Endothelial cell of umbilical vein (primary cell): ENCODE results near the gene ERBB4. TPM values are rescaled to one million over a fixed set of nuclear protein-coding genes. Genes with fewer than 3 reads are reported as not detected.

ENCODE experiments used
- BruUV-seq: library from RNA; stranded (reverse); fragments of 400-500 nt; replicated peaks from 2 replicates; lab custom pipeline; 2021; lab: Mats Ljungman, UMichigan
- CTCF ChIA-PET: fragments of 300-600, 350-600 bp; sonication (Branson Sonifier 250); formaldehyde crosslinking; loops from one replicate; lab custom pipeline; 2021; ENCODE audit warnings: antibody characterized with exemption, inconsistent platforms; lab: Charles Lee
- POLR2A ChIA-PET: fragments of 300-600, 350-600 bp; sonication (Branson Sonifier 250); formaldehyde crosslinking; loops from one replicate; lab custom pipeline; 2021; ENCODE audit warnings: antibody characterized with exemption, inconsistent platforms; lab: Charles Lee
- DNase-seq: peaks from one replicate; pipeline ENCODE4 v3.0.0-alpha.2; 2011; ENCODE audit warnings: low read depth, low spot score
- FAIRE-seq: peaks from 2 replicates; lab custom pipeline; 2011; peaks lifted over from hg19 to GRCh38; lab: Jason Lieb, UNC
- H2AFZ ChIP-seq: 2 replicates; pipeline ENCODE4 v1.6.0; 2012; ENCODE audit warnings: low read depth, low read length, control low read depth, inconsistent platforms
- H3K27ac ChIP-seq: 2 replicates; pipeline ENCODE4 v1.5.1; 2011; ENCODE audit warnings: low read depth, mild to moderate bottlenecking, control low read depth, low read length, moderate library complexity; ENCODE audit not compliant: insufficient read depth
- H3K27me3 ChIP-seq, 2 experiments: 2 replicates each; pipeline versions ENCODE4 v1.6.0 to v1.6.1; 2011; ENCODE audit warnings: low read length in 2 of 2, mixed read lengths in 1 of 2; ENCODE audit not compliant: control insufficient read depth in 2 of 2, insufficient read depth in 2 of 2
- H3K36me3 ChIP-seq, 2 experiments: 2 replicates in 1 of 2; 3 replicates in 1 of 2; pipeline ENCODE4 v1.5.1; 2011; ENCODE audit warnings: low read length in 2 of 2, mild to moderate bottlenecking in 1 of 2, moderate library complexity in 1 of 2; ENCODE audit not compliant: control insufficient read depth in 2 of 2, insufficient read depth in 2 of 2; ENCODE audit errors: extremely low read depth in 1 of 2
- H3K4me1 ChIP-seq: 3 replicates; pipeline ENCODE4 v1.5.1; 2011; ENCODE audit warnings: mild to moderate bottlenecking, low read length; ENCODE audit not compliant: control insufficient read depth, insufficient read depth; ENCODE audit errors: extremely low read depth
- H3K4me2 ChIP-seq: 2 replicates; pipeline ENCODE4 v1.6.1; 2011; ENCODE audit warnings: low read length, control low read depth, mixed read lengths; ENCODE audit not compliant: insufficient read depth
- H3K4me3 ChIP-seq, 3 experiments: fragments of 200-600 bp in 1 of 3; sonication (generic), shearing (Covaris generic) in 1 of 3; replicated peaks in 1 of 3; 2 replicates each; pipeline ENCODE4 v1.5.1; 2011 to 2016; ENCODE audit warnings: control low read depth in 3 of 3, low read length in 3 of 3, mild to moderate bottlenecking in 2 of 3, inconsistent platforms in 1 of 3, low read depth in 1 of 3, moderate library complexity in 1 of 3; ENCODE audit not compliant: insufficient read depth in 1 of 3
- H3K79me2 ChIP-seq: 2 replicates; pipeline ENCODE4 v1.6.0; 2012; ENCODE audit warnings: low read length, inconsistent platforms; ENCODE audit not compliant: control insufficient read depth, insufficient read depth
- H3K9ac ChIP-seq: replicated peaks from 2 replicates; pipeline ENCODE3; 2011; ENCODE audit warnings: low read length, control low read depth; ENCODE audit not compliant: insufficient read depth; ENCODE audit errors: extremely low read depth
- H3K9me1 ChIP-seq: replicated peaks from 3 replicates; pipeline ENCODE4 v1.6.0; 2011; ENCODE audit warnings: mild to moderate bottlenecking, low read length; ENCODE audit not compliant: control insufficient read depth, insufficient read depth; ENCODE audit errors: extremely low read depth
- H3K9me3 ChIP-seq: replicated peaks from 2 replicates; pipeline ENCODE4 v1.5.1; 2012; ENCODE audit warnings: low read length, inconsistent platforms; ENCODE audit not compliant: control insufficient read depth, insufficient read depth
- H4K20me1 ChIP-seq: replicated peaks from 2 replicates; pipeline ENCODE3; 2011; ENCODE audit warnings: mild to moderate bottlenecking, low read length; ENCODE audit not compliant: control insufficient read depth, insufficient read depth; ENCODE audit errors: extremely low read depth
- CTCF ChIP-seq, 2 donors: IDR thresholded peaks; 1 replicate in 1 of 2; 2 replicates in 1 of 2; pipeline ENCODE4 v1.5.1; 2011; ENCODE audit warnings: low read length in 2 of 2, mild to moderate bottlenecking in 2 of 2, moderate library complexity in 2 of 2, control low read depth in 1 of 2, inconsistent platforms in 1 of 2, low read depth in 1 of 2; ENCODE audit not compliant: insufficient read depth in 1 of 2; ENCODE audit errors: extremely low read depth in 1 of 2
- EZH2 ChIP-seq: IDR thresholded peaks from 2 replicates; pipeline ENCODE4 v1.6.1; 2012; ENCODE audit warnings: borderline replicate concordance, low read depth, mild to moderate bottlenecking, moderate library complexity, low read length, inconsistent platforms; ENCODE audit not compliant: severe bottlenecking
- FOS ChIP-seq: IDR thresholded peaks from 2 replicates; pipeline ENCODE4 v1.6.1; 2011; ENCODE audit warnings: mild to moderate bottlenecking, low read length, moderate library complexity, borderline replicate concordance; ENCODE audit not compliant: insufficient read depth
- GATA2 ChIP-seq: IDR thresholded peaks from 2 replicates; pipeline ENCODE4 v1.7.0; 2011; ENCODE audit warnings: low read depth, mild to moderate bottlenecking, moderate library complexity, mixed read lengths, low read length; ENCODE audit not compliant: insufficient read length, insufficient read depth
- JUN ChIP-seq: IDR thresholded peaks from 2 replicates; pipeline ENCODE4 v1.6.1; 2011; ENCODE audit warnings: borderline replicate concordance, low read depth; ENCODE audit not compliant: insufficient read length, insufficient read depth
- MYC ChIP-seq: IDR thresholded peaks from one replicate; pipeline ENCODE4 v1.6.1; 2011; ENCODE audit warnings: mild to moderate bottlenecking, low read depth, low read length
- POLR2A ChIP-seq: IDR thresholded peaks from 2 replicates; pipeline ENCODE4 v1.6.1; 2012; ENCODE audit warnings: low read depth, mild to moderate bottlenecking, control low read depth, low read length
- POLR2AphosphoS5 ChIP-seq: IDR thresholded peaks from 2 replicates; pipeline ENCODE4 v1.6.1; 2012; ENCODE audit warnings: low read depth, mild to moderate bottlenecking, control low read depth, low read length, moderate library complexity; ENCODE audit not compliant: insufficient read depth
- dilution Hi-C: fragments of 300-500 bp; cut with MboI; formaldehyde crosslinking; loops from one replicate; pipeline ENCODE4 v1.15.0; 2019; ENCODE audit warnings: low sequenced_read_pairs; ENCODE audit not compliant: extremely low pct_ligation_motif_present
- intact Hi-C: fragments of 100-400 bp; cut with micrococcal nuclease; formaldehyde crosslinking; loops from one replicate; pipeline ENCODE4 v1.10.0; 2022
- polyA plus RNA-seq, 4 experiments: library from polyadenylated mRNA; depleted of rRNA in 3 of 4; stranded (reverse) in 3 of 4; unstranded in 1 of 4; fragments of >200 nt; gene quantifications; 2 replicates each; pipeline versions ENCODE4 v1.2.1 to v1.2.3, GENCODE V29; 2011 to 2012; ENCODE audit warnings: missing spikeins in 1 of 4
- total RNA-seq: library from RNA; stranded (reverse); gene quantifications from 2 replicates; pipeline ENCODE4 v1.2.3, GENCODE V29; 2021
- TF ChIP-seq, protein P1 (sequence below): IDR thresholded peaks from 2 replicates; pipeline ENCODE4 v1.6.1; 2011; ENCODE audit not compliant: insufficient read depth, insufficient read length

Gene ERBB4
- total and polyA plus RNA-seq, 2 donors (not counting 3 experiments of a cell fraction or from before 2014, with no cell fraction given) = 0.01 to 0.27 TPM

DNA sequence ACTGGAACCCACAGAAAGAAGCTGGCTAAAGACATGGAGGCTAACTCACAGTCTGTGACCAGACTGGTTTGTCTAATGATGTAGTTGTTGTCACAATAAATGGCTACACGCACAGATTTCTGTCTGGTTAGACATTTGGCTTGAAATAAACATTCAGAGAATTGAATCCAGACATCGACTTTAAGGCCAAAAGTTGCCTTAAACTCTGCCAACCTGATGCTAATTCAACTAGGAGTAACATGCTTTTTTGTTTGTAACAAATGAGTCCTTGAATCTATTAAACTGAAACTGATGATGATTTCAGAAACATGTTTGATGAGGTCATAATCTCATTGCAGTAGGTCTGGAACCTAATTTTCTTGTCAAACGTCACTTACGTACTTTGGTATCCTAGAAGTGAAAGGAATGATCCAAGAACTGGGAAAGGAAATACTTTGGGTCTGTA is 123.8 kb downstream of the ERBB4 start:
- no peaks in the 10 kb centered on the region for H3K36me3 ChIP-seq
- H3K27me3 ChIP-seq = no peaks in the 10 kb centered on the region
- H3K79me2 ChIP-seq = no peaks in the 10 kb centered on the region
- no peaks in the 10 kb centered on the region for H4K20me1 ChIP-seq
- TF ChIP-seq, protein P1, sequence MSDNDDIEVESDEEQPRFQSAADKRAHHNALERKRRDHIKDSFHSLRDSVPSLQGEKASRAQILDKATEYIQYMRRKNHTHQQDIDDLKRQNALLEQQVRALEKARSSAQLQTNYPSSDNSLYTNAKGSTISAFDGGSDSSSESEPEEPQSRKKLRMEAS = no peak
- no peak for TF ChIP-seq CTCF (IDR thresholded peaks at IDR 0.05; ENCODE audit: extremely low read depth in 1 of 2, insufficient read depth in 1 of 2, low read depth in 1 of 2, low read length in 2 of 2)
- no peak for TF ChIP-seq POLR2AphosphoS5
- TF ChIP-seq GATA2 = no peak
- TF ChIP-seq POLR2A = no peak
- TF ChIP-seq FOS = no peak
- TF ChIP-seq JUN = no peak
- no peak for TF ChIP-seq EZH2
- TF ChIP-seq MYC = no peak
- no peaks in the 10 kb centered on the region for H3K4me1 ChIP-seq
- ChIA-PET POLR2A (no interaction called here), CTCF (interaction anchor here (1.5 kb wide), 2 partner anchors 8 to 22 kb away, joined by 3 to 6 read pairs; no protein-coding TSS in a partner anchor)
- H3K4me3 ChIP-seq = no peak overlapping the region
- no peaks in the 10 kb centered on the region for H3K9me3 ChIP-seq
- no peak for FAIRE-seq
- H3K9me1 ChIP-seq = no peaks in the 10 kb centered on the region
- H2AFZ ChIP-seq = no peak overlapping the region
- DNase-seq = no peak
- intact Hi-C loops (no loop called here), dilution Hi-C loops (no loop called here)
- no TSS peak for BruUV-seq
- no peak overlapping the region for H3K27ac ChIP-seq
- no peak overlapping the region for H3K4me2 ChIP-seq
- H3K9ac ChIP-seq = no peak overlapping the region
